IMR-90 (cell line): ENCODE data around the gene ARHGAP23. TPM values are rescaled to one million over a fixed set of nuclear protein-coding genes. Genes with fewer than 3 reads are reported as not detected.

Source experiments
- ATAC-seq: fragments of 200-7000 bp; cut with Tn5 transposase; 2 replicates; pipeline ENCODE4 v1.9.1; 2020; ENCODE audit warnings: low read depth, mild to moderate bottlenecking, moderate library complexity
- BruUV-seq: library from RNA; stranded (reverse); fragments of 400-500 nt; replicated peaks from 2 replicates; lab custom pipeline; 2021; lab: Mats Ljungman, UMichigan
- CTCF ChIA-PET: fragments of 300-600 bp; formaldehyde crosslinking; extraction: SDS; loops from one replicate; lab custom pipeline; 2021; ENCODE audit warnings: antibody characterized with exemption; lab: Yijun Ruan, JAX
- POLR2A ChIA-PET: fragments of 300-600 bp; sonication (Branson Sonifier 250); formaldehyde crosslinking; loops from one replicate; lab custom pipeline; 2022; ENCODE audit warnings: antibody characterized with exemption; ENCODE audit not compliant: unreplicated experiment; lab: Charles Lee
- DNase-seq: peaks from one replicate; pipeline ENCODE4 v3.0.0; 2013
- H2AFZ ChIP-seq: replicated peaks from 2 replicates; pipeline ENCODE3; 2013; ENCODE audit warnings: low read length, mild to moderate bottlenecking; ENCODE audit not compliant: poor library complexity
- H2AK5ac ChIP-seq: 2 replicates; pipeline ENCODE4 v1.6.1; 2013; ENCODE audit warnings: low read depth, low read length, inconsistent platforms
- H2AK9ac ChIP-seq: replicated peaks from 2 replicates; pipeline ENCODE3; 2013; ENCODE audit warnings: mild to moderate bottlenecking, low read depth, low read length, moderate library complexity; ENCODE audit not compliant: poor library complexity
- H2BK120ac ChIP-seq: 2 replicates; pipeline ENCODE4 v1.6.1; 2013; ENCODE audit warnings: low read depth, low read length, inconsistent platforms
- H2BK15ac ChIP-seq: 3 replicates; pipeline ENCODE4 v1.6.1; 2013; ENCODE audit warnings: low read depth, low read length, inconsistent platforms
- H2BK20ac ChIP-seq: 2 replicates; pipeline ENCODE4 v1.6.1; 2013; ENCODE audit warnings: low read depth, mild to moderate bottlenecking, inconsistent platforms, low read length, moderate library complexity
- H2BK5ac ChIP-seq: 2 replicates; pipeline ENCODE4 v1.6.1; 2013; ENCODE audit warnings: mild to moderate bottlenecking, low read depth, low read length, inconsistent platforms; ENCODE audit not compliant: poor library complexity, severe bottlenecking
- H3K14ac ChIP-seq: replicated peaks from 2 replicates; pipeline ENCODE4 v1.6.1; 2013; ENCODE audit warnings: low read depth, low read length, inconsistent platforms
- H3K18ac ChIP-seq: 2 replicates; pipeline ENCODE4 v1.6.1; 2013; ENCODE audit warnings: low read depth, low read length, control low read depth
- H3K23ac ChIP-seq: 2 replicates; pipeline ENCODE4 v1.6.1; 2013; ENCODE audit warnings: low read depth, low read length, inconsistent platforms
- H3K27ac ChIP-seq: 2 replicates; pipeline ENCODE4 v1.5.1; 2013; ENCODE audit warnings: mild to moderate bottlenecking, control low read depth, low read length; ENCODE audit not compliant: insufficient read depth
- H3K27me3 ChIP-seq: 2 replicates; pipeline ENCODE4 v1.6.1; 2013; ENCODE audit warnings: low read length; ENCODE audit not compliant: control insufficient read depth, insufficient read depth
- H3K36me3 ChIP-seq: 2 replicates; pipeline ENCODE4 v1.6.1; 2013; ENCODE audit warnings: low read length, mixed read lengths; ENCODE audit not compliant: control insufficient read depth, insufficient read depth
- H3K4ac ChIP-seq: 2 replicates; pipeline ENCODE4 v1.6.1; 2013; ENCODE audit warnings: low read depth, low read length, inconsistent platforms
- H3K4me1 ChIP-seq: 2 replicates; pipeline ENCODE4 v1.6.1; 2013; ENCODE audit warnings: low read length, mixed read lengths; ENCODE audit not compliant: control insufficient read depth, insufficient read depth
- H3K4me2 ChIP-seq: 2 replicates; pipeline ENCODE4 v1.6.1; 2013; ENCODE audit warnings: low read depth, mild to moderate bottlenecking, control low read depth, low read length, moderate library complexity
- H3K4me3 ChIP-seq: 2 replicates; pipeline ENCODE4 v1.5.1; 2013; ENCODE audit warnings: low read depth, mild to moderate bottlenecking, control low read depth, low read length, moderate library complexity; ENCODE audit not compliant: insufficient read depth
- H3K56ac ChIP-seq: 2 replicates; pipeline ENCODE4 v1.6.1; 2013; ENCODE audit warnings: low read length, inconsistent platforms; ENCODE audit not compliant: insufficient read depth; ENCODE audit errors: extremely low read depth
- H3K79me1 ChIP-seq, 2 experiments: 2 replicates each; pipeline ENCODE4 v1.6.1; 2013; ENCODE audit warnings: low read length in 2 of 2, inconsistent platforms in 1 of 2, low read depth in 1 of 2
- H3K9ac ChIP-seq: 2 replicates; pipeline ENCODE4 v1.6.1; 2013; ENCODE audit warnings: low read depth, low read length, control low read depth
- H3K9me1 ChIP-seq: 2 replicates; pipeline ENCODE4 v1.6.1; 2013; ENCODE audit warnings: low read length, inconsistent platforms; ENCODE audit not compliant: insufficient read depth
- H3K9me3 ChIP-seq: 2 replicates; pipeline ENCODE4 v1.6.1; 2013; ENCODE audit warnings: low read length; ENCODE audit not compliant: control insufficient read depth, insufficient read depth
- H4K20me1 ChIP-seq: 2 replicates; pipeline ENCODE4 v1.6.1; 2013; ENCODE audit warnings: low read length, inconsistent platforms; ENCODE audit not compliant: insufficient read depth
- H4K5ac ChIP-seq: 2 replicates; pipeline ENCODE4 v1.6.1; 2013; ENCODE audit warnings: mild to moderate bottlenecking, low read depth, low read length, control low read depth
- H4K8ac ChIP-seq, 2 experiments: 2 replicates each; pipeline ENCODE4 v1.6.1; 2013; ENCODE audit warnings: low read depth in 2 of 2, low read length in 2 of 2, control low read depth in 1 of 2, inconsistent platforms in 1 of 2
- H4K91ac ChIP-seq: 2 replicates; pipeline ENCODE4 v1.6.1; 2013; ENCODE audit warnings: low read depth, low read length, inconsistent platforms; ENCODE audit not compliant: insufficient read depth
- CTCF ChIP-seq: conservative IDR thresholded peaks from 2 replicates; pipeline ENCODE4 v1.5.1; 2012; ENCODE audit warnings: mild to moderate bottlenecking, low read depth, low read length, improper control_type of control experiment
- MXI1 ChIP-seq: IDR thresholded peaks from 2 replicates; pipeline ENCODE4 v1.6.1; 2012; ENCODE audit warnings: low read depth, mild to moderate bottlenecking, low read length, moderate library complexity, borderline replicate concordance
- RCOR1 ChIP-seq: IDR thresholded peaks from 2 replicates; pipeline ENCODE4 v1.6.1; 2012; ENCODE audit warnings: mild to moderate bottlenecking, low read length, improper control_type of control experiment; ENCODE audit not compliant: insufficient replicate concordance
- SMC3 ChIP-seq: fragments of 150-350 bp; IDR thresholded peaks from 2 replicates; pipeline ENCODE4 v1.6.1; 2016; ENCODE audit warnings: low read depth, mild to moderate bottlenecking, antibody characterized with exemption, low read length, moderate library complexity
- USF2 ChIP-seq: fragments of 150-350 bp; IDR thresholded peaks from 2 replicates; pipeline ENCODE4 v1.6.1; 2017; ENCODE audit warnings: mild to moderate bottlenecking, antibody characterized with exemption, low read length, low read depth
- WGBS, 2 experiments: methylation state at CpG; one replicate each; pipeline versions ENCODE4 v1.1.5 to v1.1.7; 2013; ENCODE audit warnings: missing lambda C conversion rate in 2 of 2; ENCODE audit not compliant: insufficient read length in 1 of 2; ENCODE audit errors: extremely low coverage in 2 of 2; 5-methylcytosine and 5-hydroxymethylcytosine counted together
- dilution Hi-C: fragments of 300-500 bp; cut with HindIII; formaldehyde crosslinking; loops from one replicate; pipeline ENCODE4 v1.14.3; 2018; ENCODE audit warnings: low sequenced_read_pairs; ENCODE audit not compliant: unreplicated experiment
- in situ Hi-C: fragments of 300-500 bp; cut with MboI; formaldehyde crosslinking; loops from 3 replicates; pipeline ENCODE4 v1.14.3; 2019; ENCODE audit warnings: low sequenced_read_pairs, inconsistent platforms, mixed read lengths
- intact Hi-C: fragments of 100-400 bp; cut with micrococcal nuclease; formaldehyde crosslinking; loops from 2 replicates; pipeline ENCODE4 v1.10.0; 2022
- polyA plus RNA-seq, 3 experiments: library from polyadenylated mRNA; depleted of rRNA; stranded (reverse); fragments of >200 nt; gene quantifications; 2 replicates each; pipeline ENCODE4 v1.2.3, GENCODE V29; 2012; ENCODE audit warnings: low replicate concordance in 1 of 3
- total RNA-seq: library from RNA; depleted of rRNA; stranded (reverse); fragments of >200 nt; gene quantifications from 2 replicates; pipeline ENCODE4 v1.2.3, GENCODE V29; 2012

The ARHGAP23 gene
- total and polyA plus RNA-seq, 2 of the 4 experiments (the other 2 are of a cell fraction), result 9.3 to 43.3 TPM

- ATAC-seq (no peak), DNase-seq (no peak)
- no peak overlapping the region for H3K4ac ChIP-seq
- H3K18ac ChIP-seq, result no peak overlapping the region
- intact Hi-C loops, result no loop called here
- no peak overlapping the region for H3K14ac ChIP-seq
- no peak overlapping the region for H3K56ac ChIP-seq
- no peak overlapping the region for H4K5ac ChIP-seq
- no peaks in the 10 kb centered on the region for H4K20me1 ChIP-seq
- no peak overlapping the region for H2AFZ ChIP-seq
- no peak overlapping the region for H3K4me3 ChIP-seq
- H2AK5ac ChIP-seq, result no peak overlapping the region
- H3K36me3 ChIP-seq, result no peaks in the 10 kb centered on the region
- H3K79me1 ChIP-seq, result no peaks in the 10 kb centered on the region
- TF ChIP-seq RCOR1, result no peak
- TF ChIP-seq CTCF, result no peak
- TF ChIP-seq USF2, result no peak
- TF ChIP-seq SMC3, result no peak
- no peak for TF ChIP-seq MXI1
- no peak overlapping the region for H2AK9ac ChIP-seq
- no peaks in the 10 kb centered on the region for H3K9me1 ChIP-seq
- no peak overlapping the region for H4K8ac ChIP-seq
- ChIA-PET POLR2A (interaction anchor here (0.6 kb wide), 1 partner anchor 935 kb away, joined by 3 read pairs; no protein-coding TSS in a partner anchor), CTCF (interaction anchor here (0.6 to 1.7 kb wide), 2 partner anchors 24 to 97 kb away, joined by 4 to 5 read pairs; no protein-coding TSS in a partner anchor)
- H3K4me1 ChIP-seq, result no peaks in the 10 kb centered on the region
- dilution Hi-C loops, result no loop called here
- H3K27me3 ChIP-seq, result peaks cover 37% of the 10 kb centered on the region
- no peak overlapping the region for H3K23ac ChIP-seq
- 22% methylated on average over 3 of the region's 13 CpGs; no CpG with 5 or more reads in 1 of the 2 experiments for WGBS, 2 experiments
- in situ Hi-C loops, result no loop called here
- H4K91ac ChIP-seq, result no peak overlapping the region
- H2BK5ac ChIP-seq, result no peak overlapping the region
- no peaks in the 10 kb centered on the region for H3K9me3 ChIP-seq
- H2BK15ac ChIP-seq, result no peak overlapping the region
- H2BK120ac ChIP-seq, result no peak overlapping the region
- no peak overlapping the region for H3K27ac ChIP-seq
- BruUV-seq, result no TSS peak
- no peak overlapping the region for H3K4me2 ChIP-seq
- H2BK20ac ChIP-seq, result no peak overlapping the region
- H3K9ac ChIP-seq, result no peak overlapping the region
Observed at GRCh38 chr17:38533866-38534497, 105.7 kb downstream of the ARHGAP23 start.
